Heart right ventricle (tissue), 16 donors: ENCODE results near the gene SEMA7A. TPM values are rescaled to one million over a fixed set of nuclear protein-coding genes. Genes with fewer than 3 reads are reported as not detected.

Source experiments
- ATAC-seq, 8 donors: fragments of 200-7000 bp; cut with Tn5 transposase; one replicate each; pipeline ENCODE4 v1.9.1; 2020; ENCODE audit warnings: mild to moderate bottlenecking in 8 of 8, moderate library complexity in 8 of 8, moderate number of reproducible peaks in 1 of 8
- DNase-seq, 2 donors: peaks; one replicate each; pipeline ENCODE4 v3.0.0-alpha.2; 2020
- H3K27ac ChIP-seq, 10 donors: fragments of 200-600 bp; sonication (generic) in 2 of 10; one replicate each; pipeline versions ENCODE4 v1.5.0 to v1.8.0; 2020 to 2022; ENCODE audit warnings: mild to moderate bottlenecking in 3 of 10
- H3K27me3 ChIP-seq, 7 donors: fragments of 200-600 bp; one replicate each; pipeline ENCODE4 v1.8.0; 2021 to 2022; ENCODE audit warnings: mild to moderate bottlenecking in 2 of 7
- H3K36me3 ChIP-seq, 9 donors: fragments of 200-600 bp; sonication (generic) in 1 of 9; one replicate each; pipeline versions ENCODE4 v1.5.0 to v1.8.0; 2020 to 2022; ENCODE audit warnings: mild to moderate bottlenecking in 2 of 9
- H3K4me1 ChIP-seq, 9 donors: fragments of 200-600 bp; sonication (generic) in 1 of 9; one replicate each; pipeline versions ENCODE4 v1.5.0 to v1.8.0; 2020 to 2022; ENCODE audit warnings: mild to moderate bottlenecking in 4 of 9
- H3K4me3 ChIP-seq, 10 donors: fragments of 200-600 bp; sonication (generic) in 2 of 10; one replicate each; pipeline versions ENCODE4 v1.5.0 to v1.8.0; 2020 to 2022; ENCODE audit warnings: mild to moderate bottlenecking in 7 of 10, moderate library complexity in 2 of 10
- H3K9me3 ChIP-seq, 11 donors: fragments of 200-600 bp in 10 of 11; sonication (generic) in 2 of 11; one replicate each; pipeline versions ENCODE4 v1.5.0 to v1.8.0; 2013 to 2022; ENCODE audit warnings: mild to moderate bottlenecking in 2 of 11, control low read depth in 1 of 11, moderate library complexity in 1 of 11
- WGBS, 2 donors: extraction: QIAGEN DNeasy Blood & Tissue Kit; methylation state at CpG; one replicate each; pipeline ENCODE4 v1.1.7; 2013; ENCODE audit warnings: inconsistent platforms in 1 of 2; 5-methylcytosine and 5-hydroxymethylcytosine counted together
- intact Hi-C, 10 donors: fragments of 100-400 bp; cut with DNase I; formaldehyde crosslinking; loops; one replicate each; pipeline versions ENCODE4 v1.11.1 to v1.14.2; 2022
- polyA plus RNA-seq, 2 donors: library from polyadenylated mRNA; stranded (reverse); fragments of 200-250 nt; gene quantifications; one replicate each; pipeline ENCODE4 v1.2.3, GENCODE V29; 2013
- total RNA-seq, 10 donors: library from RNA; stranded (reverse); fragmentation: NEBNext Ultra II Directional in 3 of 10; extraction: Animal tissue kit (Norgen Biotek cat#: 25700) in 3 of 10; gene quantifications; one replicate each; pipeline versions ENCODE4 v1.2.1 to v1.2.4, GENCODE V29; 2021 to 2023
- TF ChIP-seq, protein P1 (sequence below), 9 donors: fragments of 200-600 bp; sonication (generic) in 2 of 9; IDR thresholded peaks; one replicate each; pipeline versions ENCODE4 v1.5.0 to v1.8.0; 2021 to 2022; ENCODE audit warnings: antibody characterized with exemption in 9 of 9, mild to moderate bottlenecking in 5 of 9, moderate library complexity in 1 of 9
- donor health status: Arrhythmogenic right ventricular cardiomyopathy.
- donor health status: ischemic (EF 13 %, LVEDD 7.1; RV severe dilation, severe dysfunction).
- donor health status: healthy with polysubstance abuse.
- donor health status: DM: no; HTN: yes; CAD: no.
- donor health status: DM: no; HTN: no; CAD: no.
- donor health status: ischemic (EF 25% LVEDD 6.9; RV normal size, moderate dysfunction).
- donor health status: ischemic (EF 25% LVEDD 5.7; RV mildly dilated, moderate dysfunction).
- donor health status: healthy.
- donor health status: DM: yes; HTN: yes; CAD: no.
- donor health status: Ischemic cardiomyopathy.
- donor health status: ischemic (EF 35%, LVEDD 5.7; RV mildly dilated, moderate dysfunction).
- donor health status: nonischemic (EF 11% LVEDD 7.7; RV severe dilation, severe dysfunction).
- donor health status: DM: yes; HTN: yes; CAD: no.
- donor health status: PGD.
- donor health status: ischemic (EF 29% LVEDD 5.4; RV normal size, mild dysfunction).
- donor health status: nonischemic (EF 23%, LVEDD 6.1; RV moderate dilation, normal function).

SEMA7A gene
- total and polyA plus RNA-seq, 12 donors, result 0.59 to 5.1 (median 1.6) TPM

GRCh38 chr15:74402337-74402841 lies 31.4 kb downstream of the SEMA7A start:
- ATAC-seq, result no peak
- H3K4me1 ChIP-seq, result peaks cover 2 to 55% (median 12%) of the 10 kb centered on the region in 9 donors
- DNase-seq, result no peak
- H3K27me3 ChIP-seq, result peaks cover 0 to 20% (median 0%) of the 10 kb centered on the region in 7 donors
- no peaks in the 10 kb centered on the region for H3K36me3 ChIP-seq
- TF ChIP-seq, protein P1, sequence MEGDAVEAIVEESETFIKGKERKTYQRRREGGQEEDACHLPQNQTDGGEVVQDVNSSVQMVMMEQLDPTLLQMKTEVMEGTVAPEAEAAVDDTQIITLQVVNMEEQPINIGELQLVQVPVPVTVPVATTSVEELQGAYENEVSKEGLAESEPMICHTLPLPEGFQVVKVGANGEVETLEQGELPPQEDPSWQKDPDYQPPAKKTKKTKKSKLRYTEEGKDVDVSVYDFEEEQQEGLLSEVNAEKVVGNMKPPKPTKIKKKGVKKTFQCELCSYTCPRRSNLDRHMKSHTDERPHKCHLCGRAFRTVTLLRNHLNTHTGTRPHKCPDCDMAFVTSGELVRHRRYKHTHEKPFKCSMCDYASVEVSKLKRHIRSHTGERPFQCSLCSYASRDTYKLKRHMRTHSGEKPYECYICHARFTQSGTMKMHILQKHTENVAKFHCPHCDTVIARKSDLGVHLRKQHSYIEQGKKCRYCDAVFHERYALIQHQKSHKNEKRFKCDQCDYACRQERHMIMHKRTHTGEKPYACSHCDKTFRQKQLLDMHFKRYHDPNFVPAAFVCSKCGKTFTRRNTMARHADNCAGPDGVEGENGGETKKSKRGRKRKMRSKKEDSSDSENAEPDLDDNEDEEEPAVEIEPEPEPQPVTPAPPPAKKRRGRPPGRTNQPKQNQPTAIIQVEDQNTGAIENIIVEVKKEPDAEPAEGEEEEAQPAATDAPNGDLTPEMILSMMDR (IDR thresholded peaks at IDR 0.05), result no peak
- 86% methylated on average over 4 to 5 of the region's 5 CpGs for WGBS, 2 donors
- H3K27ac ChIP-seq, result peak overlapping the region in 1 of 10 donors; percentile 74
- H3K4me3 ChIP-seq, result no peak overlapping the region
- H3K9me3 ChIP-seq, result no peaks in the 10 kb centered on the region
- intact Hi-C loops, result no loop called here

DNA sequence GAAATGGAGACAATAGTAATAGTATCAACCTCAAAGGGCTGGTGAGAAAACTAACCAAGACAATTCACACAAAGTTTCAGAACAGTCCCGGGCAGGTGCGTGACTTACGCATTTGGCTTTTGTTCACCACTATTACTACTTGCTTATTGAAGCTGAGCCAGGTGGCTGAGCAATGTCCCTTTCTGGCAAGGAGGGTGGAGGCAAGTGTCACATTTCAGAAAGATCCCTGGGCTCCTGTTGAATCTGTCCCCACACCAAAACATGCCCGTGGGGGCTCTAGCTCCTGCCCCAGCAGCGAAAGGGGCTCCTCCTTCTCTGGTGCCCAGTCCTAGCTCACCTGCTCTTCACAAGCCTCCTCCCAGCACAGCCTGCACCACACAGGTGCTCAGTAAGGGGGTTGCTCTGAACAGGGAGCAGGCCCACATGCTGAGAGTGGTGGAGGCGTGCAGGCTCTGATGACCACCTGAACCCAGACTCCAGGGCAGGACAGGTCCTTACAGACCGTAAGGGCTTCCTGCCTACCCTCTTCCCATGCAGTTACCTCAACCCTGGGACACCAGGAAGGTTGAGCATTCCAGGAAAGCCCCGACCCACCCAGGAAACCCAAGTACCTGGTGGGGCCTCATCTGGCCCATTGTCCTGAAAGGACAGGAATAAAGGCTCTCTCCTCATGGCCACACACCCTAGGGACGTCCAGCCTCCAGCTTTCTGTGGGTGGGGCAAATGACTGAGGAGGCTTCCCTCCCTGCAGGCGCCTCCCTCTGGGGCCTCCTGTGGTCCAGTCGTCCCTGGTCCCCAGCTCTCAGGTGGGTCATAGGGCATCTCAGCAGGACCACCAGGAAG lies 32.6 kb downstream of the SEMA7A start:
- peaks cover 0 to 20% (median 0%) of the 10 kb centered on the region in 7 donors for H3K27me3 ChIP-seq
- no peak for DNase-seq
- H3K27ac ChIP-seq, result peak overlapping the region in 1 of 10 donors; percentile 74
- H3K4me3 ChIP-seq, result no peak overlapping the region
- no peaks in the 10 kb centered on the region for H3K36me3 ChIP-seq
- intact Hi-C loops, result no loop called here
- 74 to 77% methylated on average over 11 of the region's 11 CpGs for WGBS, 2 donors
- no peaks in the 10 kb centered on the region for H3K9me3 ChIP-seq
- TF ChIP-seq, protein P1 (IDR thresholded peaks at IDR 0.05), result no peak
- peak in 1 of 8 donors; percentile 24 for ATAC-seq
- peaks cover 2 to 59% (median 12%) of the 10 kb centered on the region in 9 donors for H3K4me1 ChIP-seq

GRCh38 chr15:74400313-74400860 lies 33.4 kb downstream of the SEMA7A start:
- intact Hi-C loops, result no loop called here
- no peaks in the 10 kb centered on the region for H3K36me3 ChIP-seq

More at GRCh38 chr15:74400313-74400860, 33.4 kb downstream of the SEMA7A start:
- H3K27ac ChIP-seq, result peak overlapping the region in 1 of 10 donors; percentile 68
- TF ChIP-seq, protein P1 (IDR thresholded peaks at IDR 0.05), result no peak
- peaks cover 2 to 59% (median 12%) of the 10 kb centered on the region in 9 donors for H3K4me1 ChIP-seq
- H3K4me3 ChIP-seq, result no peak overlapping the region
- no peak for DNase-seq
- H3K9me3 ChIP-seq, result no peaks in the 10 kb centered on the region
- ATAC-seq, result no peak
- WGBS, 2 donors, result 89 to 95% methylated on average over 10 of the region's 10 CpGs
- H3K27me3 ChIP-seq, result peaks cover 0 to 20% (median 0%) of the 10 kb centered on the region in 7 donors
